IPS-NIHi7 (cell line): ENCODE measurements around the gene NDST3.
"Not testable (repeated sequence)": the region's sequence is repeated elsewhere in the genome, so short reads cannot be mapped to it uniquely, and the experiment has no call there.

Experiments
- DNase-seq: peaks from one replicate; pipeline ENCODE4 v3.0.0; 2012; ENCODE audit warnings: mixed read lengths; ENCODE audit errors: extremely low spot score

The NDST3 gene

DNA sequence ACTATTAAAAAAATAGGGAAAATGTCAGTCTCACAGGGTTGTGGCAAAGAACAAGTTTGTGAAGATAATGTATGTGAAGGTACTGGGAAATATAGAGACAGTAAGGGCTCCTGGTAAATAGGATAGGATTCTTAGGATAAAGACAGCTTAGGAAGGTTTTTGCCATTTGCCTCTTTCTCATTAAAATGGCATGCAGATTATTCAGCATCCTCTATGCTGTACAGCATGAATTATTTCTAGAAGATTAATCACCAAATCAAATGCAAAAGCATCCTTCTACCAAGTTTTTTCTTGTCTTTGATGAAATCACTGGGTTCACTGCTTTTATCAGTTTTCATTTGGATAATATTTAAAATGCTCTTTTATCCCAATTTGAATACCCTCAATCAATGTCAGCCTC, 142.8 kb downstream of the NDST3 start:
- DNase-seq: no peak

DNA sequence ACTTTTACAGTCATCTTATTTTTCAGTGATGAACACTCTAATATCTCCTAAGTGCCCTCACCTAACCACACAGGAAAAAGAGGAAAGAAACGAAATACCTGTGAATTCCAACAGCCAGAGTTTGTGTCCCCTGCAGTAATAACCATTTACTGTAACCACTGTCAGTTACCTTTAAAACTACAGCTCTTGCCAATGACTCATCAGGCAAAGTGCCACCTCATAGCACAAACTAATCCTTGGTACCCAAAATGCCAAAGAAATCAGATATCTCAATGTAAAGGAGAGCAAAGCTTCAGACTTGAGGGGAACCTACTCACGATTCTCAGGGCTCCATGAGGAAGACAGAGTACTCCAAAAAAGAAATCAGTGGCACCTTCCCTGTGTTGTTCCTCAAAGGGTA, 146.5 kb downstream of the NDST3 start:
- DNase-seq: no peak

DNA sequence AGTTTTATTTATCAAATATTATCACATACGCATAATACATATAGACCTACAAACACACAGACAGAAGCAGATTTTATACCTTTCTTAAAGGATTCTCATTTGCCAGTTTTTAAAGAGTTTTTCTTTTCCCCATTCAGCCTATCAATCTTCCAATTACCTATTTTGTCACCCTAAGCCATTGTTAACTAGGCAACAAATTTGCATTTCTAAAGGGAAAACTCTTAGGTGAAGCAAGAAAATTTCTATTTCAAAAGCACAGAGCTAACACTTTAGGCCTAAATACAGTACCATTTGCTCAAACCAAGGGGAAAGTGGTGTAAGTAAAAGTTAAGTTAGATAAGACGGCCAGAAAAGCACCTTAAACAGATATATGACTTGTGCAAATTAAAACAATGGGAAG, 156.6 kb downstream of the NDST3 start:
- DNase-seq: no peak

GRCh38 chr4:118193421-118193820, 159.1 kb downstream of the NDST3 start:
- no peak for DNase-seq

GRCh38 chr4:118206627-118207026, 172.3 kb downstream of the NDST3 start:
- no peak for DNase-seq

DNA sequence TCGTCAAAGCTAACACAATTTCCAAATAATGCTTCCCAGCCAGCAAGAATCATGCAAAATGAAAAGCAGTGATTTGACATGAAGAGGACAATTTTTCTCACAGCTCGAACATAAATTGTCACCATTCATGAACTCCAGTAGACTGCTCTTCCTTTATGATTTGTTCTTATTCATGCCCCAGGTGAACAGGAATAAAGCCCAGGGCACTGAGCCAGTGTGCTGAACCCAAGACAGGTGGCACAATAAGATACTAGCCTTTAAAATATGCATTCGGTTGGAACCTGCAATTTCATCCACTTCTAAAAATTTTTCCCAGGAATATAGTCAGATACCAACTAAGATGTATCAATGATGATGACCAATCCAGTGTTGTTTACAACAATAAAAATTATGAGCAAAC, 178.8 kb downstream of the NDST3 start:
- no peak for DNase-seq

DNA sequence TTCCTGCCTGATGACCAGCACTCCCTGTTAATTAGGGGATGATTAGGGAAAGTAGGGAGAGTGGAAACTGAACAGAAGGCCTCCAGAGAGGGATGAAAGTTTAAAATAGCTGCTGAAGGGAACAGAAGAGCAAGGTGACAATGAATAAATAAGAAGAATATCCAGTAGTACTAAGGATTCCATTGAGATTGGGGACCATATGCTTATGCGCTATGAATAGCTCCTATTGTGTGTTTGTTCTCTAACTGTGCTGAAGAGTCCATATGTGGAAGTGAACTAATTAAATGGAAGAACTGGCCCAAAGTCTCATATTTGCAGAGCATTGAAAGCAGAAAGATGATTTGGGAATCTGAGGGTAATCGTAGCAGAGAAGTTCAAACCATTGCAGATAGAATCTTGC, 181.5 kb downstream of the NDST3 start:
- DNase-seq: no peak

GRCh38 chr4:118221227-118221800, 187.0 kb downstream of the NDST3 start:
- DNase-seq: no peak

DNA sequence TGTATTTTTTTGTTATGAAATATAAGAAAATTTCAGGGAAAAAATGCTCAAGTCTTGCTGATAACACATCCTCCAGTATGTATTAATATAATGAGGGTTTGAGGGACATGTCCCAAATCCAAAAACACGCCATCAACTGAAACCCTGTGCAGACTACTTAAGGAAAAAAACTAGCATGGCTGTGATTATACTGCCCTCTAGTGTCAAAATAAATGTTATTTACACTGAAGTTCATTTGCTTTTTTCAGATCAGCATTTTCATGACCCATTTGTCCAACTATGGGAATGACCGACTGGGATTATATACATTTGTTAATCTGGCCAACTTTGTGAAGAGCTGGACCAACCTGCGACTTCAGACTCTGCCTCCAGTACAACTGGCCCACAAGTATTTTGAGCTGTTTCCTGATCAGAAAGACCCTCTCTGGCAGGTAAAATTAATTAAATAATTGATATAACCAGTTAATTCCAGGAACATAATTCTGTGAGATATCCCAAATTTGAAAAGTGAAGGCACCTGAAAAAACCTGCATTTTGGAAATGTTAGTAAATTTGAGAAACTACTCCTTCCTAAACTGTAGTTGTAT, 190.1 kb downstream of the NDST3 start:
- DNase-seq: peak; percentile 28

DNA sequence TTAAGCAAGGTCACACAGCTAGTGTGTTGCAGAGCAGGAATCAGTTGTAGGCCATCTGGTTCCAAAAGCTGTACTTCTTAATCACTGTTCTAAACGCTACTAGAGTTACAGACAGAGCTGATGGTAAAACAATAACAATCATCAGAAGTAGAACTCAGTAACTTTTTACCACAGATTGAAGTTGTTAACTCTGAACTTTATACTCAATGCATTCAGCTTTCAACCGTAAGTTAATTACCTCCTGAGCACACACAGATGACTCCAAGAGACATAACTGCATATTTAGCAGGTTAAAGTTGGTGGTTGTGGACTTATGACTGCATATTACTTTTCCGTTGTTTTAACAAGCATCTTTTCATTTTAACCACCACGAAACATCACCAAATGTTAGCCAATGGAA, 191.2 kb downstream of the NDST3 start:
- no peak for DNase-seq

DNA sequence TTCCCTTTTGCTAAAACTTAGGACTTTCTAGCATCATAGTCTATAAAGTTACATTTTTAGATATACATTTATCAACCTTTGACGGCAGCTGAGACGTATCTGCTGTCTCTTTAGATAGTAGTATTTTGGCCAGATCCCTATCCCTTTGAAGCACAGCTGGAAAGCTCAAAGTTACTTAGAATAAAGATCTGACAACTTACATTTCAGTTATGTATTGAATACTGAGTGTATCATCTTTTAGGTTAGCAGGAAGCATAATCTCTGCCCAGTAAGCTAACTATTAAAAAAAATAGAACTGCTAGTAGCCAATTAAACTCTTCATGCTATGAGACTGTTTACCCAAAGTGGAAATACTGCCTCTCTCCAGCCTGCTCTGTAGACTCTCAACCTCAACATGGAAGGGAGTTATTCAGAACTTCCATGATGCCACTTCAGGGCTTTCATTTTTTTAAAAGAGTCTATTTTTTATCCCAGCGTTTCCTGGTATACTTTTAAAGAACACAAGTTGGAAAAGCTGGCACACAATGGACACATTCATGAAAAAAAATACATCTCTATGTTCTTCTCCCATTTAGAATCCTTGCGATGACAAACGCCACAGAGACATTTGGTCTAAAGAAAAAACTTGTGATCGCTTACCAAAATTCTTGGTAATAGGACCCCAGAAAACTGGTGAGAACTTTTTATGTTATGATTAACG, 192.2 kb downstream of the NDST3 start:
- no peak for DNase-seq

GRCh38 chr4:118235566-118236120, 201.4 kb downstream of the NDST3 start:
- no peak for DNase-seq

GRCh38 chr4:118237531-118237930, 203.2 kb downstream of the NDST3 start:
- DNase-seq: no peak

GRCh38 chr4:118249890-118250289, 215.6 kb downstream of the NDST3 start:
- no peak for DNase-seq

GRCh38 chr4:118254368-118254767, 220.1 kb downstream of the NDST3 start:
- DNase-seq: no peak

DNA sequence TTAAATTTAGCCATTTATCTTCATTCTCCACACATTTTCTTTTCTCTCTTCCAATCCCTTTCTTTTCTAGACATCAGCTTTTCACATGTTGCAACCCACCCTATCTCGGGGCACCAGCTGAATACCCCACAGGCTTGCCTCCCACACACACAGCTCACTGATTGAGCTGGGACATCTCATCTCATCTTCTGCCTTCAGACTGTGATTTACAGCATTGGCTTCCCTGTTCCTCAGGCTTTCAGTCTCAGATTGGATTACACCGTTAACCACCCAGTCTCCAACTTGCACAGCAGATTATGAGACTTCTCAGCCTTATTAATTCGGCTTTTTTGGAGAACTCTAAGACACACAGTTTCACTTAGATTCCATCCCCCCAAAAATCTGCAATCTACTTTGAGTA, 224.8 kb downstream of the NDST3 start:
- no peak for DNase-seq

DNA sequence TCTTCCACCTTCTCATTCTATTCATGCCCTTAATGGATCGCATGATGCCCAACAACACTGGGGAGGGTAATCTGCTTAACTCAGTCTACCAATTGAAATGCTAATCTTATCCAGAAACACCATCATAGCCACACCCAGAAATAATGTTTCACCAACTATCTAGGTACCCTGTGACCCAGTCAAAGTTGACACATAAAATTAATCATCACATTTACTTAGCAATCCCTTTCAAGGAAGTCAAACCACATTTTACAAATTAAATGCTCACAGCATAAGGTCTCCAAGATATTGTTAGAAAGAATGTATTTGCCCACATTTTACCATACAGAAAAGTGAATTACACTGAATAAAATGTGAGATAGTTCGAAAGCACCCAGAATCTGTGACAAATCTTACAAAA, 226.0 kb downstream of the NDST3 start:
- DNase-seq: no peak

- no peak for DNase-seq
These were observed 229.8 kb downstream of the NDST3 start for GRCh38 chr4:118264096-118264495.

DNA sequence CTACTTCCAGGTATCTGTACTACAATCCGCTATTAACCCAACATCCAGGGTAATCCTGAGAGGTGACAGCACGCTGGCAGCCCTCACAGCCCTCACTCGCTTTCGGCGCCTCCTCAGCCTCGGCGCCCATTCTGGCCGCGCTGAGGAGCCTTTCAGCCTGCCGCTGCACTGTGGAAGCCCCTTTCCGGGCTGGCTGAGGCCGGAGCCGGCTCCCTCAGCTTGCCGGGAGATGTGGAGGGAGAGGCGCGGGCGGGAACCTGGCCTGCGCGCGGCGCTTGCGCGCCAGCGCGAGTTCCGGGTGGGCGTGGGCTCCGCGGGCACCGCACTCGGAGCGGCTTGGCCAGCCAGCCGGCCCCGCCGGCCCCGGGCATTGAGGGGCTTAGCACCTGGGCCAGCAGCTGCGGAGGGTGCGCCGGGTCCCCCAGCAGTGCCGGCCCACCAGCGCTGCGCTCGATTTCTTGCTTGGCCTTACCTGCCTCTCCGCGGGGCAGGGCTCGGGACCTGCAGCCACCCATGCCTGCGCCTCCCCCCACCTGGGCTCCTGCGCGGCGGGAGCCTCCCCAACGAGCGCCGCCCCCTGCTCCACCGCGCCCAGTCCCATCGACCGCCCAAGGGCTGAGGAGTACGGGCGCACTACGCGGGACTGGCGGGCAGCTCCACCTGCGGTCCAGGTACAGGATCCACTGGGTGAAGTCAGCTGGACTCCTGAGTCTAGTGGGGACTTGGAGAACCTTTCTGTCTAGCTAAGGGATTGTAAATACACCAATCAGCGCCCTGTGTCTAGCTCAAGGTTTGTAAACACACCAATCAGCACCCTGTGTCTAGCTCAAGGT, 231.2 kb downstream of the NDST3 start:
- no peak for DNase-seq

- DNase-seq: not testable (repeated sequence)
These were observed 231.8 kb downstream of the NDST3 start for GRCh38 chr4:118266145-118266496.

GRCh38 chr4:118268780-118269179, 234.5 kb downstream of the NDST3 start:
- DNase-seq: no peak

- no peak for DNase-seq
These were observed 236.2 kb downstream of the NDST3 start for GRCh38 chr4:118270492-118270891.
